Hepatocyte (in vitro differentiated cells): ENCODE data around the gene DRAM1. TPM values are rescaled to one million over a fixed set of nuclear protein-coding genes. Genes with fewer than 3 reads are reported as not detected.

ENCODE experiments used
- DNase-seq: peaks from one replicate; pipeline ENCODE4 v3.0.0-alpha.2; 2016; ENCODE audit warnings: low spot score
- H2AFZ ChIP-seq: fragments of 200-600 bp; sonication (generic); 2 replicates; pipeline ENCODE4 v1.6.0; 2016; ENCODE audit warnings: antibody characterized with exemption, mild to moderate bottlenecking
- H3K27ac ChIP-seq: fragments of 200-600 bp; sonication (generic); 2 replicates; pipeline ENCODE4 v1.5.1; 2016; ENCODE audit warnings: mild to moderate bottlenecking
- H3K27me3 ChIP-seq: fragments of 200-600 bp; sonication (generic); 2 replicates; pipeline ENCODE4 v1.6.1; 2016
- H3K36me3 ChIP-seq: fragments of 200-600 bp; sonication (generic); replicated peaks from 2 replicates; pipeline ENCODE4 v1.5.1; 2016; ENCODE audit warnings: low read depth; ENCODE audit not compliant: insufficient read depth
- H3K4me1 ChIP-seq: fragments of 200-600 bp; sonication (generic); 2 replicates; pipeline ENCODE4 v1.5.1; 2016; ENCODE audit warnings: mild to moderate bottlenecking, moderate library complexity; ENCODE audit not compliant: insufficient read depth
- H3K4me2 ChIP-seq: fragments of 200-600 bp; sonication (generic); 2 replicates; pipeline ENCODE4 v1.6.0; 2016
- H3K4me3 ChIP-seq: fragments of 200-600 bp; sonication (generic); 2 replicates; pipeline ENCODE4 v1.5.1; 2016; ENCODE audit warnings: mild to moderate bottlenecking
- H3K79me2 ChIP-seq: fragments of 200-600 bp; sonication (generic); 2 replicates; pipeline ENCODE4 v1.6.0; 2017; ENCODE audit warnings: mild to moderate bottlenecking
- H3K9me2 ChIP-seq: fragments of 200-600 bp; sonication (generic); replicated peaks from 2 replicates; pipeline ENCODE4 v1.6.0; 2017; ENCODE audit warnings: mild to moderate bottlenecking; ENCODE audit not compliant: insufficient read depth
- H3K9me3 ChIP-seq: fragments of 200-600 bp; sonication (generic); 2 replicates; pipeline ENCODE4 v1.5.1; 2016; ENCODE audit warnings: low read depth, mild to moderate bottlenecking
- H4K20me1 ChIP-seq: fragments of 200-600 bp; sonication (generic); 2 replicates; pipeline ENCODE4 v1.6.0; 2016; ENCODE audit warnings: mild to moderate bottlenecking; ENCODE audit not compliant: insufficient read depth, poor library complexity, severe bottlenecking
- EZH2 ChIP-seq: fragments of 200-600 bp; sonication (generic); IDR thresholded peaks from 2 replicates; pipeline ENCODE4 v1.6.1; 2016; ENCODE audit warnings: antibody characterized with exemption, mild to moderate bottlenecking, borderline replicate concordance
- EZH2phosphoT487 ChIP-seq: fragments of 200-600 bp; sonication (generic); IDR thresholded peaks from one replicate; pipeline ENCODE4 v1.6.1; 2018; ENCODE audit warnings: antibody characterized with exemption, mild to moderate bottlenecking, low read depth, moderate library complexity; ENCODE audit not compliant: unreplicated experiment, severe bottlenecking
- WGBS: methylation state at CpG from one replicate; pipeline ENCODE4 v1.1.6; 2016; ENCODE audit warnings: low lambda C conversion rate; ENCODE audit errors: missing lambda C conversion rate; 5-methylcytosine and 5-hydroxymethylcytosine counted together
- polyA plus RNA-seq: library from polyadenylated mRNA; unstranded; fragments of >200 nt; fragmentation: Nextera tagmentation; extraction: Ambion mirVana; gene quantifications from 2 replicates; pipeline ENCODE4 v1.2.1, GENCODE V29; 2016
- total RNA-seq: library from RNA; depleted of rRNA; stranded (reverse); fragments of >200 nt; gene quantifications from 2 replicates; pipeline ENCODE4 v1.2.3, GENCODE V29; 2014
- TF ChIP-seq, protein P1 (sequence below): fragments of 200-600 bp; sonication (generic); IDR thresholded peaks from 2 replicates; pipeline ENCODE4 v1.5.1; 2016; ENCODE audit warnings: antibody characterized with exemption, mild to moderate bottlenecking; ENCODE audit not compliant: poor library complexity

Gene DRAM1
- total and polyA plus RNA-seq, 2 experiments from 2014 or later: 26.0 to 28.2 TPM

DNA sequence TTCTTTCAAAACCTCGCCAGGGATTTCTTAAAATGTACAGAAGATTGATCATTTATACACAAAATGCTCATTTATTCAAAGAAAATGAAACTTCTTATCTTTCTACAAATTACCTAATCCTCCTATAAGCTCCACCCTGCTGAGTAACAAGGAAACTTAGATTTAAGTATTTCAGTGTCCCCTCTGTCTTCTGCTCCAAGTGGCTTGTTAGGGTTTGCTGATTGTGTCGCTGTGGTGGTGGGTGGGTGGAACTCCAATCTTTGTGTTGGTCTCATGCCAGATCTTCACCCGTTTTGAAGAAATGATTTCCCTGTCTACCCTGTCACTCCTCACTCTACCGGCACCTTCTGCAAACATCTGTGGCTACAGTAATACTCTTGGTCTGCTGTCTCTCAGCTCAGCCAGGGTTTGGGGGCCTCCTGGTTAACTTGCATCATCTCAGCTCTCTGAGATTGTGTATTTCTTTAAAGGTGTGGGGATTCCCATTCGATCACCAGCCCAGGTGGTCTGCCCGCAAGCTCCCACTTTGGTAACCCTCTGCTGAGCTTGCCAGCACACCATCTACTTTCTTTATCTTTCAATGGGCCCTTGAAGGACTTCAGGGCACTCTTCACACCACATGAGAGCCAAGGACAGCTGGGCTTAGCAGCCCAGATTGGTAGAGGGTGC is 73.8 kb downstream of the DRAM1 start:
- H4K20me1 ChIP-seq: no peaks in the 10 kb centered on the region
- no peak overlapping the region for H3K4me2 ChIP-seq
- H3K9me2 ChIP-seq: no peaks in the 10 kb centered on the region
- WGBS: 86% methylated on average over 6 of the region's 6 CpGs
- no peak overlapping the region for H3K27ac ChIP-seq
- no peaks in the 10 kb centered on the region for H3K27me3 ChIP-seq
- H3K9me3 ChIP-seq: no peaks in the 10 kb centered on the region
- no peak overlapping the region for H3K4me3 ChIP-seq
- no peak overlapping the region for H2AFZ ChIP-seq
- DNase-seq: no peak
- TF ChIP-seq EZH2phosphoT487 (no peak), EZH2 (no peak)
- TF ChIP-seq, protein P1, sequence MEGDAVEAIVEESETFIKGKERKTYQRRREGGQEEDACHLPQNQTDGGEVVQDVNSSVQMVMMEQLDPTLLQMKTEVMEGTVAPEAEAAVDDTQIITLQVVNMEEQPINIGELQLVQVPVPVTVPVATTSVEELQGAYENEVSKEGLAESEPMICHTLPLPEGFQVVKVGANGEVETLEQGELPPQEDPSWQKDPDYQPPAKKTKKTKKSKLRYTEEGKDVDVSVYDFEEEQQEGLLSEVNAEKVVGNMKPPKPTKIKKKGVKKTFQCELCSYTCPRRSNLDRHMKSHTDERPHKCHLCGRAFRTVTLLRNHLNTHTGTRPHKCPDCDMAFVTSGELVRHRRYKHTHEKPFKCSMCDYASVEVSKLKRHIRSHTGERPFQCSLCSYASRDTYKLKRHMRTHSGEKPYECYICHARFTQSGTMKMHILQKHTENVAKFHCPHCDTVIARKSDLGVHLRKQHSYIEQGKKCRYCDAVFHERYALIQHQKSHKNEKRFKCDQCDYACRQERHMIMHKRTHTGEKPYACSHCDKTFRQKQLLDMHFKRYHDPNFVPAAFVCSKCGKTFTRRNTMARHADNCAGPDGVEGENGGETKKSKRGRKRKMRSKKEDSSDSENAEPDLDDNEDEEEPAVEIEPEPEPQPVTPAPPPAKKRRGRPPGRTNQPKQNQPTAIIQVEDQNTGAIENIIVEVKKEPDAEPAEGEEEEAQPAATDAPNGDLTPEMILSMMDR: no peak
- no peaks in the 10 kb centered on the region for H3K79me2 ChIP-seq
- H3K36me3 ChIP-seq: no peaks in the 10 kb centered on the region
- peaks cover 4% of the 10 kb centered on the region for H3K4me1 ChIP-seq

DNA sequence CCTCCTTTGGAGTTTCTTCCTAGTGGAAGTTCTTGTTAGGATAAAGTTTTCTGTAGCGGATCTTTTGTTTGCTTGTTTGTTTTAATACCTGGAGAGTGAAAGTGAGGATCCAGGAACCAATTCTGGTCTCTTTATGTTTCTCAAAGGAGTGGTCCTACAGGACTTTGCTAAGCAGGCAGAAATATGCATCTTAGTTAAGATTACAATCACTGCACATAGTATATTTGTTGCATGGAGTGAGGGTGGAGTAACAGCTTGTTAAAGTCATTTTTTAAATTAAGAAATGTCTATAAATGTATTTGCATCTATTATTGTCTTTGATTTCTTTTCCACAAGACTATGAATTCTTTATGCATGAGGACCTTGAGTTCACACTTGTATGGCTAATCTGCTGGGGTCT is 76.7 kb downstream of the DRAM1 start:
- no peak overlapping the region for H3K27ac ChIP-seq
- no peak for TF ChIP-seq EZH2
- H3K9me2 ChIP-seq: no peaks in the 10 kb centered on the region
- H2AFZ ChIP-seq: no peak overlapping the region
- H3K4me2 ChIP-seq: no peak overlapping the region
- no peak overlapping the region for H3K4me3 ChIP-seq
- no peaks in the 10 kb centered on the region for H3K36me3 ChIP-seq
- H3K9me3 ChIP-seq: no peaks in the 10 kb centered on the region
- peaks cover 6% of the 10 kb centered on the region for H3K4me1 ChIP-seq
- no peak for DNase-seq
- no peaks in the 10 kb centered on the region for H3K27me3 ChIP-seq
- H4K20me1 ChIP-seq: no peaks in the 10 kb centered on the region
- H3K79me2 ChIP-seq: no peaks in the 10 kb centered on the region
- WGBS: 89% methylated on average over 1 of the region's 1 CpG

DNA sequence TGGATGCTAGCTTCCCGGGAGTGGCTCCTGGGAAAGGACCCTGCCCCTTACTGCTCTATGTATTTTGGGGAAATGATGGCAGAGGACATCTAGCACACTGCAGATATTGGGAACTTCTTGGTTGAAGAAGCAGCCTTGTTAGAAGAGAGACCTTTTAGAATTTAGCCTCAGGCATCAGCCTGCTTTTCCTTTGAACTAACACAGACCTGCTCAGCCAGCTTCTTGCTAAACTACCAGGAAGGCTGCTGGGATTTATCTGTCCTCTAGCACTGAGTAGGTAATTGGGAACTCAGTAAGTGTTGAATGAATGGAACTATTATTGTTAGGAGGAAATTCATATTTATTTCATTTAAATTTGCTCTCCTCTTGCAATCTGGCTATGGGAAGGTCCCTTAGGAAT is 77.3 kb downstream of the DRAM1 start:
- H3K79me2 ChIP-seq: no peaks in the 10 kb centered on the region
- peaks cover 6% of the 10 kb centered on the region for H3K4me1 ChIP-seq
- TF ChIP-seq EZH2: no peak
- no peak for TF ChIP-seq EZH2phosphoT487
- TF ChIP-seq, protein P1: no peak
- H3K27ac ChIP-seq: no peak overlapping the region
- H3K27me3 ChIP-seq: no peaks in the 10 kb centered on the region
- no peak for DNase-seq
- no peak overlapping the region for H2AFZ ChIP-seq
- no peak overlapping the region for H3K4me2 ChIP-seq
- H3K36me3 ChIP-seq: no peaks in the 10 kb centered on the region
- no peaks in the 10 kb centered on the region for H3K9me3 ChIP-seq
- H4K20me1 ChIP-seq: no peaks in the 10 kb centered on the region
- WGBS: 71% methylated on average over 1 of the region's 1 CpG
- H3K9me2 ChIP-seq: no peaks in the 10 kb centered on the region
- H3K4me3 ChIP-seq: no peak overlapping the region

DNA sequence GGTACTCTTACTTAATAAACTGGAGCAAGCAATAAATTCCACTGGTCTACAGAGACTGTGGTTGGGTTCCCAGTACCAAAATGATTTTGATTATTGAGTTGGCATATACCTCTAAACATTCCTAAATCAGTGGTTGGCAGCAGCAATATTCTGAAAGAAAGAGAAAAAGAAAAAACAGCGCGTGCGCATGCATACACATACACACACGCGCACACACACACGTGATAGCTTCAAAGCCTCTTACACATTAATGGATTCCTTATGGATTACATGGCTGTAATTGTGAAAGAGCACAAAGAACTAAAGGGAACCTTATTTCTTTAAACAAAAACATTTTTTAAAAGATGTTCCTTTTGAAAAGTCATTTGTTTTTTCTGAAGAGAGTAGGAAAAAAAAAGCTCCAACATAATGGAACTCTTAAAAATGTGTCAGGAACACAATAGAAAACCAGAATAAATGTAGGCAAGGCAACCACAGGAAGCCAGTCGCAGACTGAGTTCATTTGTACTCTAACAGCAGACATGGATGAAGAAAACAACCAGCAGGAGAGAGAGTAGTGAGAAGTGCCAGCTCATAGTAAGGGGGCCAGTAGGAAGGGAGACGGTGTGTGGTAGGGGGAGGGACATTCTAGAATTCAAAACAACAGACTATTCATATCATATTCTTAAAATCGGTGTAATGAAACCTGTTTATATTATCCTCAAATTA is 80.0 kb downstream of the DRAM1 start:
- no peak for DNase-seq
- Histone ChIP-seq H3K4me2 (no peak overlapping the region), H3K79me2 (no peaks in the 10 kb centered on the region), H3K4me3 (no peak overlapping the region), H3K9me2 (no peaks in the 10 kb centered on the region), H3K27ac (peak overlapping the region; percentile 61), H2AFZ (no peak overlapping the region), H3K4me1 (peaks cover 6% of the 10 kb centered on the region), H3K9me3 (no peaks in the 10 kb centered on the region), H3K27me3 (no peaks in the 10 kb centered on the region), H3K36me3 (no peaks in the 10 kb centered on the region), H4K20me1 (no peaks in the 10 kb centered on the region)
- 86% methylated on average over 9 of the region's 9 CpGs for WGBS
- TF ChIP-seq, protein P1: no peak
- TF ChIP-seq EZH2: no peak
- no peak for TF ChIP-seq EZH2phosphoT487
